HG03159 (cell line): ENCODE measurements around the gene TUBA4A.
A peak's percentile ranks its signal among the peaks of the same experiment; 100 is the strongest.
"Not testable (repeated sequence)": the region's sequence is repeated elsewhere in the genome, so short reads cannot be mapped to it uniquely, and the experiment has no call there.

Experiments
- ATAC-seq: cut with Tn5 transposase; IDR thresholded peaks from one replicate; pipeline ENCODE4 v1.9.1; 2021; ENCODE audit warnings: mild to moderate bottlenecking, moderate library complexity; ENCODE audit not compliant: unreplicated experiment

The TUBA4A gene

GRCh38 chr2:219214141-219214540 is 39.6 kb downstream of the TUBA4A start:
- no peak for ATAC-seq

GRCh38 chr2:219213486-219214071 is 40.1 kb downstream of the TUBA4A start:
- no peak for ATAC-seq

GRCh38 chr2:219213026-219213415 is 40.7 kb downstream of the TUBA4A start:
- ATAC-seq: no peak

- ATAC-seq: no peak
Observed at GRCh38 chr2:219210886-219211362, 42.8 kb downstream of the TUBA4A start.

- ATAC-seq: no peak
Observed at GRCh38 chr2:219210196-219210885, 43.4 kb downstream of the TUBA4A start.

- no peak for ATAC-seq
Observed at GRCh38 chr2:219209236-219210195, 44.2 kb downstream of the TUBA4A start.

GRCh38 chr2:219207884-219208740 is 45.6 kb downstream of the TUBA4A start:
- no peak for ATAC-seq

GRCh38 chr2:219207134-219207883 is 46.4 kb downstream of the TUBA4A start:
- no peak for ATAC-seq

- peak; percentile 97 for ATAC-seq
Observed at GRCh38 chr2:219206328-219207133, 47.2 kb downstream of the TUBA4A start, which contains the start of gene ZFAND2B. Gene ZFAND2B (plus strand): TSS chr2:219206782. CDS start chr2:219206988, 206 bp downstream.

- no peak for ATAC-seq
Observed at GRCh38 chr2:219205981-219206327, 47.8 kb downstream of the TUBA4A start.

- no peak for ATAC-seq
Observed at GRCh38 chr2:219205165-219205538, 48.6 kb downstream of the TUBA4A start.

- ATAC-seq: no peak
Observed at GRCh38 chr2:219204425-219205164, 49.1 kb downstream of the TUBA4A start.

- not testable (repeated sequence) for ATAC-seq
Observed at GRCh38 chr2:219201331-219201730, 52.4 kb downstream of the TUBA4A start.

GRCh38 chr2:219200502-219201326 is 53.0 kb downstream of the TUBA4A start:
- not testable (repeated sequence) for ATAC-seq
